Upper lobe of right lung (tissue), 1 donor: Measurements from ENCODE around the gene CDH4. TPM values are rescaled to one million over a fixed set of nuclear protein-coding genes. Genes with fewer than 3 reads are reported as not detected.

Experiments used
- ATAC-seq: fragments of 200-7000 bp; cut with Tn5 transposase; one replicate; pipeline ENCODE4 v1.9.1; 2020; ENCODE audit warnings: mild to moderate bottlenecking, moderate library complexity
- DNase-seq: peaks from one replicate; pipeline ENCODE4 v3.0.0-alpha.2; 2020
- H3K27ac ChIP-seq: fragments of 200-600 bp; one replicate; pipeline ENCODE4 v1.8.0; 2022
- H3K27me3 ChIP-seq: fragments of 200-600 bp; one replicate; pipeline ENCODE4 v1.8.0; 2022; ENCODE audit warnings: mild to moderate bottlenecking
- H3K36me3 ChIP-seq: fragments of 200-600 bp; one replicate; pipeline ENCODE4 v1.8.0; 2022
- H3K4me1 ChIP-seq: fragments of 200-600 bp; one replicate; pipeline ENCODE4 v1.8.0; 2022
- H3K4me3 ChIP-seq: fragments of 200-600 bp; one replicate; pipeline ENCODE4 v1.8.0; 2022; ENCODE audit warnings: mild to moderate bottlenecking
- H3K9me3 ChIP-seq: fragments of 200-600 bp; one replicate; pipeline ENCODE4 v1.8.0; 2022
- intact Hi-C: fragments of 100-400 bp; cut with DNase I; formaldehyde crosslinking; loops from one replicate; pipeline ENCODE4 v1.11.0; 2022
- total RNA-seq: library from RNA; stranded (reverse); fragmentation: NEBNext Ultra II Directional; extraction: Animal tissue kit (Norgen Biotek cat#: 25700); gene quantifications from one replicate; pipeline ENCODE4 v1.2.1, GENCODE V29; 2021
- TF ChIP-seq, protein P1 (sequence below): fragments of 200-600 bp; IDR thresholded peaks from one replicate; pipeline ENCODE4 v1.8.0; 2022; ENCODE audit warnings: antibody characterized with exemption
- donor health status: DM: no; HTN: yes; CAD: no; lungs with severe emphysema.

Gene CDH4
- total RNA-seq, 1 donor from 2014 or later: 0.23 TPM

DNA sequence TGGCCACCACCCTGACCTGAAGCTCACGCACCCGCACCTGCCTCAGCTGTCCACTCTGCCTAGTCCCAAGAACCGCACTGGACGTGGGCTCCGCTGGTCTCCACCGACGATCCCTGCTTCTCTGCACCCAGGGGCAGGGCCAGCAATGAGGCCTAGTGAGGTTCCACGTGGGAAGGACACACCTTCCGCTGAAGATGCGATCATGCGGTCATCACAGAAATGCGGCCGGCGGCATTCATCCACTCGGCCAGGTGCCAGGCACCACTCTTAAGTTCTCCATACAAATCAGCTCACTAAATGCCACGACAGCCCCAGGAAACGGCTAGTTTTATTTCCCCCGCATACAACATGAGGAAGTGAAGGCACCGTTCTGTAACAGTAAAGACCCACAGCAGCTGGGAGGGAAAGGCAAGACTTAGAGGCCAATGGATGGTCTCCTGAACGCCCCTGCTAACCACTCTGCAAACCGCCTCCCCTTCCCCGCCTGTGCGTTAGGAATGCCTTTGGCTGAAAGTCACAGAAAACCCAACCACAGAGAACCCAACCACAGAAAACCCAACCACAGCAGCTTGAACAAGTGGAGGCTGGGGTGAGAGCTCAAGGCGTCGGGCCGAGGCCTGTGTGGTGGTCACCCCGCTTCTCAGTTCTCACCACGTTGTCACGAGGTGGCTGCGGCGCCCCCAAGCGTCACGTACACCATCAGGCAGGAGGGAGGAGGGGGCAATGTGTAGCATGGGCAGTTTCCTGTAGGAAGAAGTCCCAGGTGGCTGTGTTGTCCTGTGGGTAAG lies 609.2 kb downstream of the CDH4 start:
- no peak for DNase-seq
- Histone ChIP-seq H3K27me3 (no peaks in the 10 kb centered on the region), H3K27ac (no peak overlapping the region), H3K9me3 (no peaks in the 10 kb centered on the region), H3K4me1 (no peaks in the 10 kb centered on the region), H3K36me3 (no peaks in the 10 kb centered on the region), H3K4me3 (no peak overlapping the region)
- TF ChIP-seq, protein P1, sequence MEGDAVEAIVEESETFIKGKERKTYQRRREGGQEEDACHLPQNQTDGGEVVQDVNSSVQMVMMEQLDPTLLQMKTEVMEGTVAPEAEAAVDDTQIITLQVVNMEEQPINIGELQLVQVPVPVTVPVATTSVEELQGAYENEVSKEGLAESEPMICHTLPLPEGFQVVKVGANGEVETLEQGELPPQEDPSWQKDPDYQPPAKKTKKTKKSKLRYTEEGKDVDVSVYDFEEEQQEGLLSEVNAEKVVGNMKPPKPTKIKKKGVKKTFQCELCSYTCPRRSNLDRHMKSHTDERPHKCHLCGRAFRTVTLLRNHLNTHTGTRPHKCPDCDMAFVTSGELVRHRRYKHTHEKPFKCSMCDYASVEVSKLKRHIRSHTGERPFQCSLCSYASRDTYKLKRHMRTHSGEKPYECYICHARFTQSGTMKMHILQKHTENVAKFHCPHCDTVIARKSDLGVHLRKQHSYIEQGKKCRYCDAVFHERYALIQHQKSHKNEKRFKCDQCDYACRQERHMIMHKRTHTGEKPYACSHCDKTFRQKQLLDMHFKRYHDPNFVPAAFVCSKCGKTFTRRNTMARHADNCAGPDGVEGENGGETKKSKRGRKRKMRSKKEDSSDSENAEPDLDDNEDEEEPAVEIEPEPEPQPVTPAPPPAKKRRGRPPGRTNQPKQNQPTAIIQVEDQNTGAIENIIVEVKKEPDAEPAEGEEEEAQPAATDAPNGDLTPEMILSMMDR: no peak
- ATAC-seq: no peak
- intact Hi-C loops: no loop called here

DNA sequence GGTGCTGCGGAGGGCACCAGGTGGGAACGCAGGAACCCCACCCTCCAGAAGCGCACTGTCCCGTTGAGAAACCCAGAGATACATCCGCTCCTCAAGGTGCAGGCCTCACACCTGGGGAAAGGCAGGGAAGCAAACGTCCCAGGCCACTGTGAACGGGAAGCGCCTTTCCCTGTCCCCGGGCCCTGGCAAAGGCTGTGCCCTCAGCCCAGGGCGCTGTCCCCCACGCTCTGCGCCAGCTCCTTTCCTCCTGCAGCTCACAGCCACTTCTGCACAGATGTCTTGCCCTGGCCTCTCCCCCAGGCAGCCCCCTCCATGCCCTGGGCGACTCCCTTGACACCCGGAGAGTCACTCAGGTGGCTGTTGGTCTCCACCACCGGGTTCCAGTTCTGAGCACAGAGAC lies 609.8 kb downstream of the CDH4 start:
- H3K4me1 ChIP-seq: no peaks in the 10 kb centered on the region
- ATAC-seq (no peak), DNase-seq (no peak)
- TF ChIP-seq, protein P1: no peak
- H3K4me3 ChIP-seq: no peak overlapping the region
- intact Hi-C loops: no loop called here
- no peak overlapping the region for H3K27ac ChIP-seq
- H3K9me3 ChIP-seq: no peaks in the 10 kb centered on the region
- no peaks in the 10 kb centered on the region for H3K36me3 ChIP-seq
- H3K27me3 ChIP-seq: no peaks in the 10 kb centered on the region

DNA sequence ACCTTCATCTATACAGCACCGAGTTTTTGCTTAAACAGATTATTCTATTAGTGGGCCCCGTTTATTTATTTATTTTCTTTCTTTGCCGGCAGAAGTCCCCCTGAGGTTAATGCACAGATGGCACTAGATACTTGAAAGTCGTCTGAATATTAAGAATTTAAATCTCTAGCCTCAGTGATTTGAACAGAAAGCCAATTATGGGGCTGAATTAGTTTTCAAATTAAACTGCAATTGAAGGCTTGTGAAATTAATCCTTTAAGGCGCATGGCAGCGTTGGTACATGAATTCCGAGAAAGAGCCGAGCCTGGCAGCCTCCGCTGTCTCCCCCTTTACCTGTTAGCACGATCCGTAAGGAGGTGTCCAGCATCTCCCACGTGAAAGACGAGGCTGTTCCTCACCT lies 610.8 kb downstream of the CDH4 start:
- H3K36me3 ChIP-seq: no peaks in the 10 kb centered on the region
- intact Hi-C loops: no loop called here
- DNase-seq (no peak), ATAC-seq (no peak)
- no peaks in the 10 kb centered on the region for H3K27me3 ChIP-seq
- H3K4me3 ChIP-seq: no peak overlapping the region
- no peak overlapping the region for H3K27ac ChIP-seq
- H3K9me3 ChIP-seq: no peaks in the 10 kb centered on the region
- no peaks in the 10 kb centered on the region for H3K4me1 ChIP-seq
- TF ChIP-seq, protein P1: no peak

DNA sequence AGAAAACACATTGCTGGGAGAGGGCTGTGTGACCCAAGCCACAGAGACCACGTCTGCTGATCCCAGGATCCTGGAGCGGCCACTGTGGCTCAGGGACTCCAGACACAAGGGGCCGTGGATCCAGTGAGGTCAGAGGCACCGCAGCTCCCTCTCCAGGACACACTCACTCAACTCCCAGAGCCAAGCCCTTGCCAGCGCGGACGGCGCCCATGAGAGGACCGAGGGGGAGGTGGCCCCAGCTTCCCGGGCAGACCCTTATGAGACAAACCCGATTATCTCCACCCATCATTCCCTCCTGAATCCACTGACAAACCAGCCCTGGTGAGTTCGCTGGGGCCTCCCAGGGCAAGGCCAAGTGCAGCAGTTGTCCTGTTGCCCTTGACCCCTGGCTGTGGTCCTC lies 612.4 kb downstream of the CDH4 start:
- H3K9me3 ChIP-seq: no peaks in the 10 kb centered on the region
- no peaks in the 10 kb centered on the region for H3K4me1 ChIP-seq
- no peak overlapping the region for H3K27ac ChIP-seq
- no peaks in the 10 kb centered on the region for H3K36me3 ChIP-seq
- H3K4me3 ChIP-seq: no peak overlapping the region
- DNase-seq: no peak
- intact Hi-C loops: no loop called here
- H3K27me3 ChIP-seq: no peaks in the 10 kb centered on the region
- TF ChIP-seq, protein P1: no peak
- no peak for ATAC-seq

DNA sequence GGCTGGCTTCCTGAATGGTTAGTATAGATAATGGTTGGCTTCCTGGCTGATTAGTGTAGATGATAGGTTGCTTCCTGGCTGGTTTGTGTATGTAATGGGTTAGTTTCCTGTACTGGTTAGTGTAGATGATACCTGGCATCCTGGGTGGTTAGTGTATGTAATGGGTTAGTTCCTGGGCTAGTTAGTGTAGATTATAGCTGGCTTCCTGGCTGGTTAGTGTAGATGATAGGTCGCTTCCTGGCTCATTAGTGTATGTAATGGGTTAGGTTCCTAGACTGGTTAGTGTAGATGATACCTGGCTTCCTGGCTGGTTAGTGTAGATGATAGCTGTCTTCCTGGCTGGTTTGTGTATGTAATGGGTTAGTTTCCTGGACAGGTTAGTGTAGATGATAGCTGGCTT lies 613.3 kb downstream of the CDH4 start:
- H3K4me3 ChIP-seq: no peak overlapping the region
- H3K9me3 ChIP-seq: no peaks in the 10 kb centered on the region
- no peaks in the 10 kb centered on the region for H3K27me3 ChIP-seq
- H3K4me1 ChIP-seq: no peaks in the 10 kb centered on the region
- ATAC-seq: no peak
- intact Hi-C loops: no loop called here
- no peak overlapping the region for H3K27ac ChIP-seq
- no peak for DNase-seq
- TF ChIP-seq, protein P1: no peak
- no peaks in the 10 kb centered on the region for H3K36me3 ChIP-seq
